KBM-7 (cell line): ENCODE data around the gene EPM2A.
"Not testable (repeated sequence)": the region's sequence is repeated elsewhere in the genome, so short reads cannot be mapped to it uniquely, and the experiment has no call there.

Experiments
- DNase-seq: peaks from one replicate; pipeline ENCODE4 v3.0.0-alpha.2; 2015
- in situ Hi-C: fragments of 300-500 bp; cut with MboI; formaldehyde crosslinking; loops from 2 replicates; pipeline ENCODE4 v1.14.3; 2020; ENCODE audit warnings: low sequenced_read_pairs, low pct_unique_long_range_greater_than_20kb, mixed read lengths

EPM2A gene

GRCh38 chr6:145733810-145734209 is 1.5 kb downstream of the EPM2A start:
- in situ Hi-C loops = no loop called here
- peak; percentile 47 for DNase-seq

- DNase-seq = no peak
- in situ Hi-C loops = no loop called here
These were observed 2.1 kb downstream of the EPM2A start for GRCh38 chr6:145733207-145733606.

GRCh38 chr6:145731447-145731846 is 3.9 kb downstream of the EPM2A start:
- in situ Hi-C loops = no loop called here
- peak; percentile 26 for DNase-seq

GRCh38 chr6:145729887-145730286 is 5.4 kb downstream of the EPM2A start:
- in situ Hi-C loops = no loop called here
- peak; percentile 69 for DNase-seq

GRCh38 chr6:145728444-145729385 is 6.6 kb downstream of the EPM2A start:
- in situ Hi-C loops = no loop called here
- DNase-seq = no peak

- DNase-seq = peak; percentile 60
- in situ Hi-C loops = no loop called here
These were observed 7.4 kb downstream of the EPM2A start for GRCh38 chr6:145727817-145728388.

GRCh38 chr6:145725570-145725969 is 9.8 kb downstream of the EPM2A start:
- in situ Hi-C loops = no loop called here

GRCh38 chr6:145723646-145724045 is 11.7 kb downstream of the EPM2A start:
- DNase-seq = no peak
- in situ Hi-C loops = no loop called here

More at GRCh38 chr6:145725570-145725969, 9.8 kb downstream of the EPM2A start:
- DNase-seq = no peak

GRCh38 chr6:145722190-145722589 is 13.1 kb downstream of the EPM2A start:
- DNase-seq = no peak
- in situ Hi-C loops = no loop called here

GRCh38 chr6:145721144-145721543 is 14.2 kb downstream of the EPM2A start:
- in situ Hi-C loops = no loop called here
- no peak for DNase-seq

- in situ Hi-C loops = no loop called here
- no peak for DNase-seq
These were observed 19.9 kb downstream of the EPM2A start for GRCh38 chr6:145715426-145715825.

- no peak for DNase-seq
These were observed 20.6 kb downstream of the EPM2A start for GRCh38 chr6:145714731-145715130.

GRCh38 chr6:145713773-145714172 is 21.5 kb downstream of the EPM2A start:
- in situ Hi-C loops = no loop called here
- DNase-seq = no peak

More at GRCh38 chr6:145714731-145715130, 20.6 kb downstream of the EPM2A start:
- in situ Hi-C loops = no loop called here

GRCh38 chr6:145711372-145711771 is 23.9 kb downstream of the EPM2A start:
- in situ Hi-C loops = no loop called here
- no peak for DNase-seq

GRCh38 chr6:145707397-145707796 is 27.9 kb downstream of the EPM2A start:
- DNase-seq = no peak
- in situ Hi-C loops = no loop called here

GRCh38 chr6:145705561-145705960 is 29.8 kb downstream of the EPM2A start:
- in situ Hi-C loops = no loop called here
- DNase-seq = peak; percentile 48

GRCh38 chr6:145704143-145704781 is 31.1 kb downstream of the EPM2A start:
- in situ Hi-C loops = no loop called here
- peak; percentile 15 for DNase-seq

GRCh38 chr6:145699462-145699861 is 35.9 kb downstream of the EPM2A start:
- in situ Hi-C loops = no loop called here
- no peak for DNase-seq

- in situ Hi-C loops, DNase-seq: not testable (repeated sequence)
These were observed 37.9 kb downstream of the EPM2A start for GRCh38 chr6:145697401-145697800.
